Sigmoid colon (tissue), 4 donors: ENCODE results near the gene CTNS.

ENCODE experiments used
- CTCF ChIP-seq, 4 experiments: fragments of 450-650 bp in 3 of 4; fragments of 200-600 bp in 1 of 4; IDR thresholded peaks; one replicate each; pipeline ENCODE4 v1.5.1; 2016 to 2019; ENCODE audit warnings: antibody characterized with exemption in 4 of 4, mild to moderate bottlenecking in 3 of 4, moderate library complexity in 2 of 4
- EP300 ChIP-seq, 4 donors: sonication (generic); formaldehyde crosslinking; IDR thresholded peaks; one replicate each; pipeline ENCODE4 v1.6.1; 2017; ENCODE audit warnings: antibody characterized with exemption in 4 of 4
- POLR2A ChIP-seq, 2 donors: fragments of 450-650 bp; IDR thresholded peaks; one replicate each; pipeline ENCODE4 v1.6.1; 2016; ENCODE audit warnings: antibody characterized with exemption in 2 of 2, mild to moderate bottlenecking in 2 of 2, moderate library complexity in 2 of 2

DNA sequence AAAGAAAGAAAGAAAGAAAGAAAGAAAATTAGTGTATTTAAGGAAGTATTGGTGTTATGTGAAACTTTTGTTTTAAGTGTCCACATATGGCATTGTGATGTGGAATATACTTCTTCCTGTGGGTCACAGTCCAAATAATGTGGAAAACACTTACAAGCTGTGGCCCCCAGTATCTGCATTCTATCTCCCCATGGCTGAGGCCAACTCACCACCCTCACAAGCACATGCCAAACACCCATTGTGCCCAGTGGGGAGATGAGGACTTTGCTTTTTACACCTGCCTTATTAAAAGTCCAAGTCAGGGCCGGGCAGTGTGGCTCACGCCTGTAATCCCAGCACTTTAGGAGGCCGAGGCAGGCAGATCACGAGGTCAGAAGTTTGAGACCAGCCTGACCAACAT is 63.4 kb downstream of the CTNS start:
- TF ChIP-seq POLR2A (IDR thresholded peaks at IDR 0.05) (no peak), CTCF (IDR thresholded peaks at IDR 0.05) (no peak), EP300 (IDR thresholded peaks at IDR 0.05) (no peak)
